ENCODE results near the gene LASP1NB.

Gene LASP1NB

GRCh38 chr17:38925263-38925995 lies at the start of gene LASP1NB:
LASP1NB (plus strand) TSS chr17:38925614.
- peak; percentile 38 for DNase-seq (ENCODE audit: low read depth)

DNA sequence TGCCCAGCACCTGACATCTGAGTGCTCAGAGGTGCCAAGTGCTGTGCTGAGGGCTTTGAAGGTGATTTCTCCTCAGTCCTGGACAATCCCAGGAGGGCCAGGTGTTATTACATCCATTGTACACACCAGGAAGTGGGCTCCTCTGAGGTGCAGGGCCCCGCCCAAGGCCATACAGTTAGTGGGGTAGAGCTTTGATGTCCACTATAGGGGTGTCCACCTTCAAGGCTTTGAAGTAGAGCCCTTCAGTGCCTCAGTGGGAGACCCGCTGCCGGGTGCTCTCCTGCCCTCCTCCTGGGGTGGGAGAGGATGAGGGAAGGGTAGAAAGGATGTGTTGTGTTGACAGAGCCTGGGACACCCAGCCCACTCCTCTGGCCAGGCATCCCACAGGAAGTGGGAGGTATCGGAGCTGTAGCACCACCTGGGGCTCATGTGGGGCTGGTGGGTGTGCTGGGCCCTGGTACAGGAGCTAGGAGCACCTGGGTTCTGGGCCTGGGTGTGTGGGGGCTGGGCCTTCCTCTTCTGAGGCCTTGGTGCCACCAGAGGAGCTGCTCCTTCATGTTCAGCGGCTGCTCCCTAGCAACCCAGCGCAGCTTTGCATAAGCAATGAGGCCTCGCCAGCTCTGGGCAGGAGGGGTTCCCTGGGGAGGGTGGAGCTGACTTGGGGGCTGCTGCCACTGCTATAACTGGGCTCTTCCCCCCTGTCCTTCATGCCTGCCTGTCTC lies 48.1 kb upstream of the LASP1NB start:
- no peak for DNase-seq (ENCODE audit: low read depth)

GRCh38 chr17:38879878-38880665 lies 45.3 kb upstream of the LASP1NB start:
- DNase-seq (ENCODE audit: low read depth) = no peak

- DNase-seq (ENCODE audit: low read depth) = no peak
Observed at GRCh38 chr17:38881600-38882191, 43.7 kb upstream of the LASP1NB start.

GRCh38 chr17:38882870-38883269 lies 42.5 kb upstream of the LASP1NB start:
- DNase-seq (ENCODE audit: low read depth) = no peak

DNA sequence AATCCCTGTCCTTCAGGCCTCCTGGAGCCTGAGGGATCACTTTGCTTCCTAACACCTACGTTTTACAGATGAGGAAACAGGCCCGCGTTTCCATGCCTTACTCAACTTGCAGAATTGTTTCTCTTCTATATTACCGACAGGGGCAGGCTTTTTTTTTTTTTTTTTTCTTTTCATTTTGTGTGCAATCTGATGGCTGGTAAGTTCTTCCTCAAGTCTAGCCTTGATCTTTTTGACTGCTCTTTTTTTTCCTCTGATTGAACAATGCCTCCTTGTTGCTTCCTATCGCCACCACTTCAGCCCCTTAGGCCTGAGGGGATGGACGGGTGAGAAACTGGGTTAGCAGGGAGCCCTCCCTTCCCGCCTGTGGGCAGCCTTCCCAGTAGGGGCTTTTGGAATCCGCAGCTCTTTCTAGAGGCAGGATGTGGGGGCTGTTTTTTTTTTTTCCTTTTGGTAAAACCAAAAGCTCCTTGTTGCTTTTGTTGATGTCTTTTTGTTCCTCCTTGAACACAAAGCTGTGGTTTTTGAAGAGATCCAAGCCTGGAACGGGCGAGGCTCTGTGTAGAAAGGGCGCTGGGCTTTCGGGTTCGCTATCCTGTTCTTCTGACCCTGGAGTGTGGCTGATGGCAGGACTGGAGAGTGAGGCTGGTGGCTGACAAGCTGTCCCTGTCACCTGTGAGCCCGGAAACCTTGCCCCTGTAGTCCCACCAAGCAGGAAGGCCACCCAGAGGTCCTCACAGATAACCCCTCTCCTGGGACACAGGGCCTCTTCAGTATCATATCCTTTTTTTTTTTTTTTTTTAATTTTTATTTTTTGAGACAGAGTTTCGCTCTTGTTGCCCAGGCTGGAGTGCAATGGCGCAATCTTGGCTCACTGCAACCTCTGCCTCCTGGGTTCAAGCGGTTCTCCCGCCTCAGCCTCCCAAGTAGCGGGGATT lies 41.6 kb upstream of the LASP1NB start:
- DNase-seq (ENCODE audit: low read depth) = no peak

GRCh38 chr17:38885044-38885727 lies 40.2 kb upstream of the LASP1NB start:
- no peak for DNase-seq (ENCODE audit: low read depth)

GRCh38 chr17:38885728-38886642 lies 39.4 kb upstream of the LASP1NB start:
- DNase-seq (ENCODE audit: low read depth) = no peak

- DNase-seq (ENCODE audit: low read depth) = no peak
Observed at GRCh38 chr17:38886643-38887010, 38.8 kb upstream of the LASP1NB start.

- no peak for DNase-seq (ENCODE audit: low read depth)
Observed at GRCh38 chr17:38888842-38889241, 36.6 kb upstream of the LASP1NB start.

DNA sequence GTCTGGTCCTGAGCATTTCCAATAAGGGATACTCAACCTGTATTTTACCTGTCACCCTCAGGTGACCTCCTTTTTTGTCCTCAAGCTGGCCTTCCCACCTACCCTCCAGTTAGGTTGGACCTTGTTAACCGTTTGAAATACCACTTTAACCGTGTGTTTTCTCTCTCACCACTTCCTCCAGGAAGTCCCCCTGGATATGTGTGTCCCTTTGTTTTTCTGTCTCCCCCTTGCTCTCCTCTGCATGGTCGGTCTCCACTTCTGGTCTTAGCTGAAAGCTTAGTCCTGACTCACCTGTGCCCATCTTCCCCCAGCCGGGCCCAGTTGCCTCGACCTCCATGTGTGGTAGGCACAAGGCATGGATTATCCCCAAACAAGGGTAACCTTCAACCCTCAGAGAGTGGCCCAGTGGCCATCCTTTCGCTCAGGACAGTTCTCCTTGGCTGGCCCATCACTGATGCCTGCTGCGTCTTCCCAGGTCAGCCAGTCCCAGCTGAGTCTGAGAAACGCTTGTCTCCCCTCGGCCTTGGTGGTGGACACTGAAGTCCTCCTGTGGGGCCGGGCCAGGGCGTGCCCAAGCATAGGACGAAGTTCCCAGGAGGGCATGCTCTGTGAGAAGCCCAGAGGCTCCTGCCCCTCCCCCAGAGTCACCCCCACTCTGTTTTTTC lies 35.5 kb upstream of the LASP1NB start:
- no peak for DNase-seq (ENCODE audit: low read depth)

- DNase-seq (ENCODE audit: low read depth) = no peak
Observed at GRCh38 chr17:38890410-38890746, 35.0 kb upstream of the LASP1NB start.

- no peak for DNase-seq (ENCODE audit: low read depth)
Observed at GRCh38 chr17:38891441-38891840, 34.0 kb upstream of the LASP1NB start.

DNA sequence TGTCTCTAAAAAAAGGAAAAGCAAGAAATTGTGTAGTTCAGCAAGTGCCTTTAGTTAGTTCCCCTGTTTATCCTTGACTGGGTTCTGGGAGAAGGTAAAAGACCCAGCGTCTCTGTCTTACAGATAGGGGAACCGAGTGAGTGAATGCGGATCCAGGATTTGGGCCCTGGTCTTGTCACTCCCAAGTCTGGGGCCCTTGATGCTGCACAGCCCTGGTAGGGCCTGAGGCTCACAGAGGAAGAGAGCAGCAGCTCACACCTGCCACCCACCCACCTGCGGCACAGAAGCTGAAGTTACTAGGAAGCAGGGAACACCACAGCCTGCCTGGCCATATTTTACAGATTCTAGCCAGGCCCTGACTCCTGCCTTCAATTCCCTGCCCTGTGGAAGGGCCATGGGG lies 33.3 kb upstream of the LASP1NB start:
- no peak for DNase-seq (ENCODE audit: low read depth)

- no peak for DNase-seq (ENCODE audit: low read depth)
Observed at GRCh38 chr17:38892620-38893019, 32.8 kb upstream of the LASP1NB start.

DNA sequence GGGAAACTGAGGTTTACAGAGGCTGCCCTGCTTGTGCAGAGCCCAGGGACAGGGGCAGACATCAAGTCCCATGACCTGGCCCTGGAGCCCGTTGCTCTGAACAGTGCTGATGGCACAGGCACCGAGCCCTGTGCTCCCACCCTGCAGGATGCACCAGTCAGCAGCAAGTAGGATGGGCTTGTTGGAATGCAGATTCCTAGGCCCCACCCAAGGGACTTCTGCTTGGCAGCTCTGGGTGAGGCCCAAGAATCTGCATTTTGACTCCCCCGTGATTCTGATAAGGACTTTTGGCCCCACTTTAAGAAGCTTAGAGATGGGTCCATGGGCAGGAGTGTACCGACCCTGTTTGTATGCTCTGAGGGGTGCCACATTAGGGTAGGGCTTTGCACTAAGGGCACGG lies 32.3 kb upstream of the LASP1NB start:
- DNase-seq (ENCODE audit: low read depth) = no peak

GRCh38 chr17:38893607-38894006 lies 31.8 kb upstream of the LASP1NB start:
- DNase-seq (ENCODE audit: low read depth) = peak; percentile 48

- DNase-seq (ENCODE audit: low read depth) = no peak
Observed at GRCh38 chr17:38894276-38894675, 31.1 kb upstream of the LASP1NB start.

DNA sequence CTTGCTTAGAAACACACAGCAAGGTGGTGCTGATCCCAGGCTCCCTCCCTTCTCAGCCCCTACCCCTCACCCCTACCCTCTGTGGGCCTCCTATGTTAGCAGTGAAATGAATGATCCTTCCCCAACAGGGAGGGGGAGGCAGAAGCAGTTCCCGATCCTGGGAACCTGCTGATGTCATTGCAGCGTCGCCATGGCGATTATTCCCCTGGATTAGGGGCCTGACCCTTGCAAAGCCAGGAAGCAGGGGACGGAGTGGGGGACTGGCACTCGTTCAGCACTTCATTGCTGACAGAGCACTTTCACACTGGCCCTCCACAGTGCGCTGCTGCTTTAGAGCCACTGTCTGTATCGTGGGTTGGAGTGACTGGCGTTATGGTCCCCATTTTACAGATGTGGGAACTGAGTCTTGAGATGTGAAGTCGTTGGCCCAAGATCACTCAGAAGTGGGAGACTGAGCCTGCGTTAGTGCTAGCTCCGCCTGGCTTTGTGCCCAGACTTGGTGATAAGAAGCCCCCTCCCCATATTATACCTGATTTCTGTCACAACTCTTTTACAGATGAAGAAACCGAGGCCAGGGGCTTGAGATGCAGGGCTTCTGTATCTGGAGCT lies 29.0 kb upstream of the LASP1NB start:
- no peak for DNase-seq (ENCODE audit: low read depth)
